SK-N-SH (cell line): Measurements from ENCODE around the gene RPL3. TPM values are rescaled to one million over a fixed set of nuclear protein-coding genes. Genes with fewer than 3 reads are reported as not detected.

ENCODE experiments used
- CTCF ChIA-PET: fragments of 300-600, 350-600 bp; formaldehyde crosslinking; extraction: SDS; loops from one replicate; lab custom pipeline; 2021; lab: Yijun Ruan, JAX
- POLR2A ChIA-PET: fragments of 350-600 bp; sonication (Branson Sonifier 250); formaldehyde crosslinking; extraction: SDS; loops from one replicate; lab custom pipeline; 2020; ENCODE audit warnings: antibody characterized with exemption, inconsistent platforms; lab: Yijun Ruan, JAX
- DNase-seq: peaks from one replicate; pipeline ENCODE4 v3.0.0; 2012
- H2AFZ ChIP-seq: fragments of 200-600 bp; sonication (generic); 2 replicates; pipeline ENCODE4 v1.8.1; 2016; ENCODE audit warnings: antibody characterized with exemption, mild to moderate bottlenecking, low read depth
- H3F3A ChIP-seq: fragments of 200-600 bp; sonication (generic); replicated peaks from 2 replicates; pipeline ENCODE3; 2016; ENCODE audit warnings: antibody characterized with exemption, mild to moderate bottlenecking; ENCODE audit not compliant: insufficient read depth
- H3K27ac ChIP-seq, 2 experiments: fragments of 200-500 bp in 1 of 2; fragments of 200-600 bp in 1 of 2; sonication (Bioruptor generic) in 1 of 2; sonication (generic), shearing (Covaris generic) in 1 of 2; 2 replicates each; pipeline versions ENCODE4 v1.5.1 to v1.6.1; 2014 to 2016; ENCODE audit warnings: low read depth in 2 of 2, inconsistent platforms in 1 of 2, low read length in 1 of 2, mild to moderate bottlenecking in 1 of 2, mixed read lengths in 1 of 2
- H3K27me3 ChIP-seq: fragments of 200-600 bp; sonication (generic), shearing (Covaris generic); 2 replicates; pipeline ENCODE4 v1.6.1; 2016; ENCODE audit warnings: mixed run types; ENCODE audit not compliant: insufficient read depth
- H3K36me3 ChIP-seq, 2 experiments: fragments of 200-500 bp in 1 of 2; fragments of 200-600 bp in 1 of 2; sonication (Bioruptor generic) in 1 of 2; sonication (generic) in 1 of 2; replicated peaks in 1 of 2; 2 replicates each; pipeline versions ENCODE3 to v1.5.1; 2014 to 2016; ENCODE audit warnings: low read length in 1 of 2, mild to moderate bottlenecking in 1 of 2; ENCODE audit not compliant: insufficient read depth in 2 of 2, control insufficient read depth in 1 of 2
- H3K4me1 ChIP-seq, 2 experiments: fragments of 200-500 bp in 1 of 2; fragments of 200-600 bp in 1 of 2; sonication (Bioruptor generic) in 1 of 2; sonication (generic), shearing (Covaris generic) in 1 of 2; 2 replicates each; pipeline versions ENCODE4 v1.5.1 to v1.6.1; 2014 to 2016; ENCODE audit warnings: low read depth in 1 of 2, low read length in 1 of 2, mixed run types in 1 of 2; ENCODE audit not compliant: insufficient read depth in 2 of 2, control insufficient read depth in 1 of 2
- H3K4me2 ChIP-seq: fragments of 200-600 bp; sonication (generic), shearing (Covaris generic); 2 replicates; pipeline ENCODE4 v1.6.1; 2017; ENCODE audit warnings: mixed run types
- H3K4me3 ChIP-seq, 2 experiments: fragments of 200-500 bp in 1 of 2; fragments of 200-600 bp in 1 of 2; sonication (Bioruptor generic) in 1 of 2; sonication (generic), shearing (Covaris generic) in 1 of 2; 2 replicates each; pipeline versions ENCODE4 v1.5.1 to v1.8.1; 2014 to 2016; ENCODE audit warnings: low read depth in 2 of 2, inconsistent platforms in 1 of 2, low read length in 1 of 2, mild to moderate bottlenecking in 1 of 2, mixed read lengths in 1 of 2, moderate library complexity in 1 of 2
- H3K79me2 ChIP-seq: fragments of 200-600 bp; sonication (generic); 2 replicates; pipeline ENCODE4 v1.8.1; 2017; ENCODE audit warnings: mild to moderate bottlenecking; ENCODE audit not compliant: insufficient read depth
- H3K9ac ChIP-seq: fragments of 200-600 bp; sonication (generic); 2 replicates; pipeline ENCODE4 v1.6.1; 2017; ENCODE audit warnings: mixed run types
- H3K9me2 ChIP-seq: fragments of 200-600 bp; sonication (generic); 2 replicates; pipeline ENCODE4 v1.6.1; 2017; ENCODE audit warnings: mixed run types
- H3K9me3 ChIP-seq: fragments of 200-600 bp; sonication (generic); 2 replicates; pipeline ENCODE4 v1.6.1; 2017; ENCODE audit warnings: mixed run types, mild to moderate bottlenecking, moderate library complexity
- H4K20me1 ChIP-seq: fragments of 200-600 bp; sonication (generic); 2 replicates; pipeline ENCODE4 v1.6.1; 2017; ENCODE audit warnings: mild to moderate bottlenecking, mixed run types; ENCODE audit not compliant: insufficient read depth
- CHD2 ChIP-seq: fragments of 150-350 bp; IDR thresholded peaks from 2 replicates; pipeline ENCODE4 v1.6.1; 2018; ENCODE audit warnings: low read length; ENCODE audit not compliant: partially characterized antibody
- CTCF ChIP-seq: fragments of 200-600 bp; sonication (generic); IDR thresholded peaks from 2 replicates; pipeline ENCODE4 v1.6.1; 2017; ENCODE audit warnings: antibody characterized with exemption, mild to moderate bottlenecking, moderate library complexity
- ELF1 ChIP-seq: IDR thresholded peaks from 2 replicates; pipeline ENCODE4 v1.4.0; 2012
- GABPA ChIP-seq: IDR thresholded peaks from 2 replicates; pipeline ENCODE4 v1.4.0; 2012; ENCODE audit warnings: low read depth, mild to moderate bottlenecking
- GATA2 ChIP-seq: sonication (generic); formaldehyde crosslinking; IDR thresholded peaks from 2 replicates; pipeline ENCODE4 v1.5.0; 2020; ENCODE audit warnings: mild to moderate bottlenecking, missing genetic modification reagents
- JUND ChIP-seq: IDR thresholded peaks from 2 replicates; pipeline ENCODE4 v1.4.0; 2012
- MEF2A ChIP-seq: IDR thresholded peaks from 2 replicates; pipeline ENCODE4 v1.4.0; 2012; ENCODE audit warnings: low read depth, borderline replicate concordance
- RAD21 ChIP-seq: IDR thresholded peaks from 2 replicates; pipeline ENCODE4 v1.6.1; 2012; ENCODE audit warnings: mild to moderate bottlenecking, low read length
- RFX5 ChIP-seq: IDR thresholded peaks from 2 replicates; pipeline ENCODE4 v1.6.1; 2012; ENCODE audit warnings: mild to moderate bottlenecking, improper control_type of control experiment, low read length
- RXRA ChIP-seq: IDR thresholded peaks from 2 replicates; pipeline ENCODE4 v1.4.0; 2012; ENCODE audit warnings: low read depth, mild to moderate bottlenecking, borderline replicate concordance
- SIN3A ChIP-seq: IDR thresholded peaks from 2 replicates; pipeline ENCODE4 v1.6.1; 2012; ENCODE audit warnings: low read depth, mild to moderate bottlenecking, low read length, moderate library complexity, borderline replicate concordance
- TAF1 ChIP-seq: IDR thresholded peaks from 2 replicates; pipeline ENCODE4 v1.6.1; 2012; ENCODE audit warnings: low read depth, mild to moderate bottlenecking, low read length, moderate library complexity, borderline replicate concordance
- TCF12 ChIP-seq: IDR thresholded peaks from 2 replicates; pipeline ENCODE4 v1.4.0; 2012
- TEAD4 ChIP-seq: IDR thresholded peaks from 2 replicates; pipeline ENCODE4 v1.4.0; 2012; ENCODE audit warnings: mild to moderate bottlenecking, borderline replicate concordance; ENCODE audit not compliant: insufficient read depth
- WGBS: methylation state at CpG from one replicate; pipeline ENCODE4 v1.1.6; 2017; ENCODE audit warnings: low lambda C conversion rate; 5-methylcytosine and 5-hydroxymethylcytosine counted together
- polyA plus RNA-seq, 3 experiments: library from polyadenylated mRNA; depleted of rRNA; stranded (reverse); fragments of >200 nt; gene quantifications; 2 replicates each; pipeline ENCODE4 v1.2.3, GENCODE V29; 2012

The RPL3 gene
- polyA plus RNA-seq, 1 of the 3 experiments (the other 2 are of a cell fraction): 4,976 TPM

DNA sequence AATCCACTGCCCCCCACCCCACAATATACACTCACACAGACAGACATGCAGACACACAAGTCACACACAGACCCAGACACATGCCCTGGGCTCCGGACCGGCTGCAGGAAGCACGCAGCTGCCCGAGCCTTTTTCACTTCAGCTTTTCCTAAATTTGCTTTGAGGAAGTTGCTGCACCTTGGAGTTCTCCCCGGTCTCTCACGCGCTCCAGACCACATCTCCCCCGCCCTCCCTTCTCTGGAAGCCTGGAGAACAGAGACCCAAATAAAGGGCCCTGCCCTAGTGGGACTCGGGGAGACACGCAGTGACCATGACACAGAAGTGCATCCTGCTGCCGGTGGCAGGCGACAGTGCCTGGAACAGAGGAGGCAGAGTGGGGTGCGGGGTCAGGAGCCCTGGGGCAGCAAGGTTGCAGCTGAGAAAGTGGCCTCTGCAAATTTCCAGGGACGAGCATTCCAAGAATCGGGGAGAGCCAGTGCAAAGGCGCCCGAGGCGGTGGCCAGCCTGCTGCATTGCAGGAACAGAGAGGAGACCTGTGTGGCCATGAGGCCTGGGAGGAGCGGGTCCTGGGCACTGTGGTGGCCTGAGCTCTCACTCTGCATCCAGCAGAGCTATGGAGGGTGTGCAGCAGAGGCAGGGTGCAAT lies 19.1 kb downstream of the RPL3 start (continued):
- no peak for TF ChIP-seq CTCF
- no peak for TF ChIP-seq ELF1
- TF ChIP-seq TAF1: no peak
- TF ChIP-seq RXRA: no peak
- no peak for TF ChIP-seq TEAD4
- no peak for TF ChIP-seq JUND

- Histone ChIP-seq H2AFZ (no peak overlapping the region), H3K9ac (no peak overlapping the region), H3F3A (no peaks in the 10 kb centered on the region), H3K4me2 (no peak overlapping the region), H3K4me3 (no peak overlapping the region), H3K4me1 (peaks cover 0 to 3% of the 10 kb centered on the region in 2 experiments; a peak in 1 of 4 replicates), H3K9me3 (no peaks in the 10 kb centered on the region), H3K27ac (no peak overlapping the region), H3K9me2 (no peaks in the 10 kb centered on the region), H3K36me3 (no peaks in the 10 kb centered on the region), H3K79me2 (no peaks in the 10 kb centered on the region), H3K27me3 (no peaks in the 10 kb centered on the region), H4K20me1 (no peaks in the 10 kb centered on the region)
- DNase-seq: no peak
- WGBS: 92% methylated on average over 2 of the region's 6 CpGs
- ChIA-PET POLR2A (interaction anchor here (1.3 to 2.1 kb wide), 2 partner anchors 10 to 19 kb away, joined by 4 to 5 read pairs; partner anchors contain the start of gene RPL3), CTCF (interaction anchor here (1.0 to 3.2 kb wide), 4 partner anchors 9 to 130 kb away, joined by 3 to 14 read pairs (median 5); no protein-coding TSS in a partner anchor)
- TF ChIP-seq RAD21 (no peak), TEAD4 (no peak), GABPA (0 out of 2 replicates have a peak, but pooled peaks have one; percentile 23), MEF2A (no peak)
Observed at GRCh38 chr22:39299829-39300178, 19.6 kb downstream of the RPL3 start.

DNA sequence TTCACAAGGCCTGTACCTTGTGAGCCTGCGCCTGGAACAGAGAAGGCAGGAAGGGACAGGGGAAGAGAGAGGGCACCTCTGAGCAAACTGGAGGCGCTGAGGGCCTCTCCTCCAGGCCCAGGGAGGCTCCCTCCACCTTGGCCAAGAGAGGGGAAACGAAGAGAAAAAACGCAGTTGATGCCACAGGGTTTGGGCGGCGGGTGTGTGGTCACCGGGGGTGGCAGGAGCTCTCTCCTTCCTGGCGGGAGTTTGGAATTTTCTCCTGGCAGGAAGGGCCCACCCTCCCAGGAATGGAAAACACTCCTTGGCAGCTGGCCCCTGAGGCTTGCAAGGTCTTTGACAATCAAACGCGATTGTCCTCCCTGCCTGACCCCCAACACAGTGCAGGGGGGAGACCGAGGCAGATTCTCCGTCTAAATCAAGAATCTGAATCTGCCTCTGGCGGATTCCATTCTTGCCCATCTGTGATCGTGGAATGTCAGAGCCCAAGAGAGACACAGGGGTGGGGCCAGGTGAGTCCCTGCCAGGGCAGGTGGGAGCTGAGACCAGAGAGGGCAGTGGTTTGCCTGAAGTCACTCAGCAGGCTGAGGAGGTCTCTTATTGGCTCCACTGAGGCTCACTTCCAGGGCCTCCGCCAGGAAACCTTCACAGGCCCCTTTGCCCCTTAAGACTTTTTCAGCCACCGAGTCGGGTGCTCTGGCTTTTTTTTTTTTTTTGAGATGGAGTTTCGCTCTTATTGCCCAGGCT lies 21.0 kb downstream of the RPL3 start:
- DNase-seq: no peak
- Histone ChIP-seq H3K4me3 (no peak overlapping the region), H3K27ac (no peak overlapping the region)
- TF ChIP-seq RFX5 (no peak), MEF2A (no peak), RAD21 (no peak), GATA2 (CRISPR knock-in tag) (no peak), CHD2 (no peak), TCF12 (no peak), SIN3A (no peak)
- TF ChIP-seq, all 33 proteins: peak for 0
- Histone ChIP-seq H3K9me3 (no peaks in the 10 kb centered on the region), H2AFZ (no peak overlapping the region), H3K36me3 (no peaks in the 10 kb centered on the region), H3K9me2 (no peaks in the 10 kb centered on the region), H3K27me3 (no peaks in the 10 kb centered on the region), H3K4me1 (peaks cover 0 to 3% of the 10 kb centered on the region in 2 experiments; a peak in 1 of 4 replicates), H3K79me2 (no peaks in the 10 kb centered on the region), H3K4me2 (no peak overlapping the region), H4K20me1 (no peaks in the 10 kb centered on the region), H3F3A (no peaks in the 10 kb centered on the region), H3K9ac (no peak overlapping the region)
- POLR2A ChIA-PET: interaction anchor here (0.8 kb wide), 1 partner anchor 20 kb away, joined by 3 read pairs; no protein-coding TSS in a partner anchor
- CTCF ChIA-PET: no interaction called here
- WGBS: 90% methylated on average over 5 of the region's 18 CpGs
